C4-2B (cell line): Measurements from ENCODE around the gene FOXO1.

ENCODE experiments used
- ZFX ChIP-seq: fragments of 450-650 bp; IDR thresholded peaks from 2 replicates; pipeline ENCODE4 v1.6.1; 2017
- TF ChIP-seq, protein P1 (sequence below): fragments of 450-650 bp; conservative IDR thresholded peaks from 2 replicates; pipeline ENCODE4 v1.5.1; 2017; ENCODE audit warnings: mild to moderate bottlenecking

DNA sequence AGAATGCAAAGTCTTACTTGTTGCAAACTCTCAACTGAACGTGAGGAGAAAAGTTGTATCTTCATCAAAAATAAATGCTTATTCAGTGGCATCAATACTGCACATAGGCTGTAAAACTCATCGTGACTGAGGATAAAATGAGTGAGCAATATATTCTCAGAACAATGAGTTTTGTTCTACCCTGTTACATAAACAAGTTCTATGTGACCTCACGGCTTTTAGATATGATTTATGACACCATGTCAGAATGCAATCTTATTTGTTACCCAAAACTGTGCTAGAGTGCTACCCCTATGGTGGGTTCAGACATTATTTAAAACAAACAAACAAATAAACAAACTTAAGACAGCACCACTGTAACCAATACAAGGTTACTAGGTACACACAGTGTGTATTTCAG is 55.4 kb downstream of the FOXO1 start:
- TF ChIP-seq, protein P1, sequence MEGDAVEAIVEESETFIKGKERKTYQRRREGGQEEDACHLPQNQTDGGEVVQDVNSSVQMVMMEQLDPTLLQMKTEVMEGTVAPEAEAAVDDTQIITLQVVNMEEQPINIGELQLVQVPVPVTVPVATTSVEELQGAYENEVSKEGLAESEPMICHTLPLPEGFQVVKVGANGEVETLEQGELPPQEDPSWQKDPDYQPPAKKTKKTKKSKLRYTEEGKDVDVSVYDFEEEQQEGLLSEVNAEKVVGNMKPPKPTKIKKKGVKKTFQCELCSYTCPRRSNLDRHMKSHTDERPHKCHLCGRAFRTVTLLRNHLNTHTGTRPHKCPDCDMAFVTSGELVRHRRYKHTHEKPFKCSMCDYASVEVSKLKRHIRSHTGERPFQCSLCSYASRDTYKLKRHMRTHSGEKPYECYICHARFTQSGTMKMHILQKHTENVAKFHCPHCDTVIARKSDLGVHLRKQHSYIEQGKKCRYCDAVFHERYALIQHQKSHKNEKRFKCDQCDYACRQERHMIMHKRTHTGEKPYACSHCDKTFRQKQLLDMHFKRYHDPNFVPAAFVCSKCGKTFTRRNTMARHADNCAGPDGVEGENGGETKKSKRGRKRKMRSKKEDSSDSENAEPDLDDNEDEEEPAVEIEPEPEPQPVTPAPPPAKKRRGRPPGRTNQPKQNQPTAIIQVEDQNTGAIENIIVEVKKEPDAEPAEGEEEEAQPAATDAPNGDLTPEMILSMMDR: no peak
- TF ChIP-seq ZFX: no peak
